Heart right ventricle (tissue), 16 donors: Measurements from ENCODE around the gene CNIH1. TPM values are rescaled to one million over a fixed set of nuclear protein-coding genes. Genes with fewer than 3 reads are reported as not detected.
"Not testable (repeated sequence)": the region's sequence is repeated elsewhere in the genome, so short reads cannot be mapped to it uniquely, and the experiment has no call there.

Experiments used
- ATAC-seq, 8 donors: fragments of 200-7000 bp; cut with Tn5 transposase; one replicate each; pipeline ENCODE4 v1.9.1; 2020; ENCODE audit warnings: mild to moderate bottlenecking in 8 of 8, moderate library complexity in 8 of 8, moderate number of reproducible peaks in 1 of 8
- DNase-seq, 2 donors: peaks; one replicate each; pipeline ENCODE4 v3.0.0-alpha.2; 2020
- H3K27ac ChIP-seq, 10 donors: fragments of 200-600 bp; sonication (generic) in 2 of 10; one replicate each; pipeline versions ENCODE4 v1.5.0 to v1.8.0; 2020 to 2022; ENCODE audit warnings: mild to moderate bottlenecking in 3 of 10
- H3K27me3 ChIP-seq, 7 donors: fragments of 200-600 bp; one replicate each; pipeline ENCODE4 v1.8.0; 2021 to 2022; ENCODE audit warnings: mild to moderate bottlenecking in 2 of 7
- H3K36me3 ChIP-seq, 9 donors: fragments of 200-600 bp; sonication (generic) in 1 of 9; one replicate each; pipeline versions ENCODE4 v1.5.0 to v1.8.0; 2020 to 2022; ENCODE audit warnings: mild to moderate bottlenecking in 2 of 9
- H3K4me1 ChIP-seq, 9 donors: fragments of 200-600 bp; sonication (generic) in 1 of 9; one replicate each; pipeline versions ENCODE4 v1.5.0 to v1.8.0; 2020 to 2022; ENCODE audit warnings: mild to moderate bottlenecking in 4 of 9
- H3K4me3 ChIP-seq, 10 donors: fragments of 200-600 bp; sonication (generic) in 2 of 10; one replicate each; pipeline versions ENCODE4 v1.5.0 to v1.8.0; 2020 to 2022; ENCODE audit warnings: mild to moderate bottlenecking in 7 of 10, moderate library complexity in 2 of 10
- H3K9me3 ChIP-seq, 11 donors: fragments of 200-600 bp in 10 of 11; sonication (generic) in 2 of 11; one replicate each; pipeline versions ENCODE4 v1.5.0 to v1.8.0; 2013 to 2022; ENCODE audit warnings: mild to moderate bottlenecking in 2 of 11, control low read depth in 1 of 11, moderate library complexity in 1 of 11
- CTCF ChIP-seq, 9 donors: fragments of 200-600 bp; sonication (generic) in 2 of 9; IDR thresholded peaks; one replicate each; pipeline versions ENCODE4 v1.5.0 to v1.8.0; 2021 to 2022; ENCODE audit warnings: antibody characterized with exemption in 9 of 9, mild to moderate bottlenecking in 5 of 9, moderate library complexity in 1 of 9
- WGBS, 2 donors: extraction: QIAGEN DNeasy Blood & Tissue Kit; methylation state at CpG; one replicate each; pipeline ENCODE4 v1.1.7; 2013; ENCODE audit warnings: inconsistent platforms in 1 of 2; 5-methylcytosine and 5-hydroxymethylcytosine counted together
- intact Hi-C, 10 donors: fragments of 100-400 bp; cut with DNase I; formaldehyde crosslinking; loops; one replicate each; pipeline versions ENCODE4 v1.11.1 to v1.14.2; 2022
- polyA plus RNA-seq, 2 donors: library from polyadenylated mRNA; stranded (reverse); fragments of 200-250 nt; gene quantifications; one replicate each; pipeline ENCODE4 v1.2.3, GENCODE V29; 2013
- total RNA-seq, 10 donors: library from RNA; stranded (reverse); fragmentation: NEBNext Ultra II Directional in 3 of 10; extraction: Animal tissue kit (Norgen Biotek cat#: 25700) in 3 of 10; gene quantifications; one replicate each; pipeline versions ENCODE4 v1.2.1 to v1.2.4, GENCODE V29; 2021 to 2023
- donor health status: Arrhythmogenic right ventricular cardiomyopathy.
- donor health status: ischemic (EF 13 %, LVEDD 7.1; RV severe dilation, severe dysfunction).
- donor health status: healthy with polysubstance abuse.
- donor health status: DM: no; HTN: yes; CAD: no.
- donor health status: DM: no; HTN: no; CAD: no.
- donor health status: ischemic (EF 25% LVEDD 6.9; RV normal size, moderate dysfunction).
- donor health status: ischemic (EF 25% LVEDD 5.7; RV mildly dilated, moderate dysfunction).
- donor health status: healthy.
- donor health status: DM: yes; HTN: yes; CAD: no.
- donor health status: Ischemic cardiomyopathy.
- donor health status: ischemic (EF 35%, LVEDD 5.7; RV mildly dilated, moderate dysfunction).
- donor health status: nonischemic (EF 11% LVEDD 7.7; RV severe dilation, severe dysfunction).
- donor health status: DM: yes; HTN: yes; CAD: no.
- donor health status: PGD.
- donor health status: ischemic (EF 29% LVEDD 5.4; RV normal size, mild dysfunction).
- donor health status: nonischemic (EF 23%, LVEDD 6.1; RV moderate dilation, normal function).

CNIH1 gene
- total and polyA plus RNA-seq, 12 donors: 26.8 to 114 (median 91.4) TPM

- no peak for ATAC-seq
- Histone ChIP-seq H3K9me3 (no peaks in the 10 kb centered on the region), H3K4me3 (no peak overlapping the region), H3K36me3 (no peaks in the 10 kb centered on the region), H3K27ac (peak overlapping the region in 1 of 10 donors; percentile 64), H3K4me1 (peaks cover 0 to 41% (median 3%) of the 10 kb centered on the region in 9 donors), H3K27me3 (no peaks in the 10 kb centered on the region)
- DNase-seq: no peak
- intact Hi-C loops: loop anchor here in 1 of 10 donors (5.0 kb wide), 1 partner anchor 36 kb away; no protein-coding TSS in a partner anchor
- 27 to 31% methylated on average over 5 of the region's 5 CpGs for WGBS, 2 donors
- TF ChIP-seq CTCF (IDR thresholded peaks at IDR 0.05): no peak
Measured at GRCh38 chr14:54446161-54446693, 5.1 kb upstream of the CNIH1 start.

- ATAC-seq: no peak
- Histone ChIP-seq H3K36me3 (no peaks in the 10 kb centered on the region), H3K4me1 (peaks cover 0 to 37% (median 12%) of the 10 kb centered on the region in 9 donors), H3K4me3 (no peak overlapping the region), H3K9me3 (no peaks in the 10 kb centered on the region), H3K27ac (no peak overlapping the region), H3K27me3 (no peaks in the 10 kb centered on the region)
- intact Hi-C loops: loop anchor here in 4 of 10 donors (5.0 kb wide), 2 partner anchors 38 to 43 kb away; partner anchors contain the start of gene GMFB (in 3 of the 4)
- no peak for TF ChIP-seq CTCF (IDR thresholded peaks at IDR 0.05)
- no peak for DNase-seq
- WGBS, 2 donors: 85 to 87% methylated on average over 7 of the region's 7 CpGs
Measured at GRCh38 chr14:54444681-54445080, 3.5 kb upstream of the CNIH1 start.

- Histone ChIP-seq H3K9me3 (no peaks in the 10 kb centered on the region), H3K4me3 (no peak overlapping the region), H3K4me1 (peaks cover 0 to 44% (median 16%) of the 10 kb centered on the region in 9 donors), H3K27ac (no peak overlapping the region), H3K27me3 (no peaks in the 10 kb centered on the region), H3K36me3 (no peaks in the 10 kb centered on the region)
- DNase-seq: no peak
- no peak for TF ChIP-seq CTCF (IDR thresholded peaks at IDR 0.05)
- intact Hi-C loops: loop anchor here in 3 of 10 donors (5.0 kb wide), 1 partner anchor 43 kb away; the partner anchor contains the start of gene GMFB (in 3 of the 3)
- WGBS, 2 donors: 95 to 96% methylated on average over 18 of the region's 18 CpGs
- no peak for ATAC-seq
Measured at GRCh38 chr14:54443981-54444380, 2.8 kb upstream of the CNIH1 start.

GRCh38 chr14:54442961-54443360, 1.8 kb upstream of the CNIH1 start:
- not testable (repeated sequence) for H3K36me3 ChIP-seq, H3K27ac ChIP-seq, H3K27me3 ChIP-seq, ATAC-seq, H3K4me3 ChIP-seq, DNase-seq, H3K9me3 ChIP-seq
- WGBS, 2 donors: 96 to 98% methylated on average over 15 to 16 of the region's 23 CpGs
- H3K4me1 ChIP-seq: peaks cover 0 to 50% (median 17%) of the 10 kb centered on the region in 9 donors
- intact Hi-C loops: loop anchor here in 3 of 10 donors (5.0 kb wide), 1 partner anchor 44 kb away; the partner anchor contains the start of gene GMFB (in 3 of the 3)

GRCh38 chr14:54440476-54440872, 700 bp downstream of the CNIH1 start:
- Histone ChIP-seq H3K9me3 (no peaks in the 10 kb centered on the region), H3K4me3 (peak overlapping the region; percentile 45 to 82 (median 63)), H3K4me1 (peaks cover 0 to 54% (median 31%) of the 10 kb centered on the region in 9 donors), H3K27ac (peak overlapping the region; percentile 78 to 97 (median 90)), H3K27me3 (no peaks in the 10 kb centered on the region), H3K36me3 (peaks cover 0 to 3% (median 0%) of the 10 kb centered on the region in 9 donors)
- WGBS, 2 donors: 2 to 4% methylated on average over 5 of the region's 5 CpGs
- ATAC-seq: no peak
- TF ChIP-seq CTCF (IDR thresholded peaks at IDR 0.05): no peak
- intact Hi-C loops: loop anchor here in 3 of 10 donors (5.0 kb wide), 1 partner anchor 47 kb away; the partner anchor contains the start of gene GMFB (in 3 of the 3)
- DNase-seq: no peak
